Activated naive CD8-positive, alpha-beta T cell treated with anti-CD3 and anti-CD28 coated beads, Interleukin-2, amount 10 ng/mL, durations not matched to agents 7 days and 5 days (primary cell): ENCODE data around the gene KRTAP9-9. TPM values are rescaled to one million over a fixed set of nuclear protein-coding genes. Genes with fewer than 3 reads are reported as not detected.
"Not testable (repeated sequence)": the region's sequence is repeated elsewhere in the genome, so short reads cannot be mapped to it uniquely, and the experiment has no call there.

Source experiments
- ATAC-seq: fragments of 150-1000 bp; cut with Tn5 transposase; one replicate; pipeline ENCODE4 v1.10.0; 2021; ENCODE audit warnings: low read depth, moderate library complexity
- POLR2A ChIA-PET: fragments of 350-600 bp; sonication (Branson Sonifier 250); formaldehyde crosslinking; loops from one replicate; lab custom pipeline; 2021; ENCODE audit warnings: antibody characterized with exemption; lab: Charles Lee
- DNase-seq: peaks from one replicate; pipeline ENCODE4 v3.0.0; 2021
- H3K27ac Mint-ChIP-seq: one replicate; pipeline ENCODE4 v1.8.0; 2022; ENCODE audit warnings: mild to moderate bottlenecking, mixed read lengths
- H3K27me3 Mint-ChIP-seq: one replicate; pipeline ENCODE4 v1.8.0; 2022; ENCODE audit warnings: mild to moderate bottlenecking, moderate library complexity, mixed read lengths
- H3K36me3 Mint-ChIP-seq: one replicate; pipeline ENCODE4 v1.8.0; 2021; ENCODE audit warnings: mild to moderate bottlenecking, mixed read lengths
- H3K4me1 Mint-ChIP-seq: one replicate; pipeline ENCODE4 v1.8.0; 2021; ENCODE audit warnings: mixed read lengths
- H3K4me3 Mint-ChIP-seq: one replicate; pipeline ENCODE4 v1.8.0; 2022; ENCODE audit warnings: mild to moderate bottlenecking, moderate library complexity, mixed read lengths
- H3K9me3 Mint-ChIP-seq: one replicate; pipeline ENCODE4 v1.8.0; 2021; ENCODE audit warnings: mixed read lengths
- total RNA-seq, 2 experiments: library from RNA; stranded (reverse); gene quantifications; one replicate each; pipeline ENCODE4 v1.2.3, GENCODE V29; 2021

Gene KRTAP9-9
- total RNA-seq, 2 experiments from 2014 or later, result not detected

- H3K9me3 Mint-ChIP-seq, ATAC-seq, H3K27ac Mint-ChIP-seq, POLR2A ChIA-PET, DNase-seq, H3K27me3 Mint-ChIP-seq, H3K4me3 Mint-ChIP-seq, H3K36me3 Mint-ChIP-seq, H3K4me1 Mint-ChIP-seq: not testable (repeated sequence)
Observed at GRCh38 chr17:41246995-41247787, 8.0 kb upstream of the KRTAP9-9 start.

DNA sequence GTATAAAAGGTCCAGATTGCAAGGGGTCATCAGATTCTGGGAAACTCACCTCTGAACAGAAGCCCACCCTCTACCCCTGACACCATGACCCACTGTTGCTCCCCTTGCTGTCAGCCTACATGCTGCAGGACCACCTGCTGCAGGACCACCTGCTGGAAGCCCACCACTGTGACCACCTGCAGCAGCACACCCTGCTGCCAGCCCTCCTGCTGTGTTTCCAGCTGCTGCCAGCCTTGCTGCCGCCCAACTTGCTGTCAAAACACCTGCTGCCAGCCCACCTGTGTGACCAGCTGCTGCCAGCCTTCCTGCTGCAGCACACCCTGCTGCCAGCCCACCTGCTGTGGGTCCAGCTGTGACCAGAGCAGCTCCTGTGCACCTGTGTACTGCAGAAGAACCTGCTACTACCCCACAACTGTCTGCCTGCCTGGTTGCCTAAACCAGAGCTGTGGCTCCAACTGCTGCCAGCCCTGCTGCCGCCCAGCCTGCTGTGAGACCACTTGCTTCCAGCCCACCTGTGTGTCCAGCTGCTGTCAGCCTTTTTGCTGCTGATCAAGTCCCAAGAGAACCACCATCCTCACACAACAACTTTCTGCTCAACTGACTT lies 5.4 kb upstream of the KRTAP9-9 start, which contains the start of gene KRTAP9-4:
KRTAP9-4 (plus strand) TSS at position 51 of the 604 bp plus-strand sequence; CDS start at position 85, 34 bp downstream.
- H3K27ac Mint-ChIP-seq, POLR2A ChIA-PET, H3K4me3 Mint-ChIP-seq, DNase-seq, H3K9me3 Mint-ChIP-seq, H3K4me1 Mint-ChIP-seq, H3K36me3 Mint-ChIP-seq, ATAC-seq: not testable (repeated sequence)
- peaks cover 14% of the 10 kb centered on the region for H3K27me3 Mint-ChIP-seq

DNA sequence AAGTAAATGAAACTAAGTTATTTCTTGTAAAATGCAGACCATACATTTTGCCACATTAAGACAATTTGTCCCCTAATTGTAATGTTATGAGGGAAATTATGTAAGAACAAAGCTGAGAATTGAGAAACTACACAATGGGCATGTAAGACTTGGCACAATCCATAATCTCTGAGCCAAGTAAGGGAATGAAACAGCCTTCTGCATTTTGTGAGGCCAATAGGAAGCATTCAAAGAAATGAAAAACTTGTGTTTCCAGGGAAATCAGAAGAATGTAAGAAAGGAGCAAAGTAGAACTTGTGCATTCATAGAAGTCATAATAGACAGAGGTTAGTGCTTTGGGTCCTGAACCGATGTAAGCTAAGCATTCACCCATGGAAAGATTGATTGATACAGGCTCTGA lies 3.9 kb upstream of the KRTAP9-9 start:
- Mint-ChIP-seq H3K27ac (no peak overlapping the region), H3K36me3 (no peaks in the 10 kb centered on the region), H3K9me3 (no peaks in the 10 kb centered on the region), H3K27me3 (peaks cover 14% of the 10 kb centered on the region), H3K4me3 (no peak overlapping the region), H3K4me1 (no peaks in the 10 kb centered on the region)
- POLR2A ChIA-PET, result no interaction called here
- ATAC-seq (no peak), DNase-seq (no peak)

GRCh38 chr17:41254861-41255260 lies 323 bp upstream of the KRTAP9-9 start:
- no peaks in the 10 kb centered on the region for H3K36me3 Mint-ChIP-seq
- peaks cover 19% of the 10 kb centered on the region for H3K27me3 Mint-ChIP-seq
- POLR2A ChIA-PET, result no interaction called here
- no peaks in the 10 kb centered on the region for H3K4me1 Mint-ChIP-seq
- DNase-seq (no peak), ATAC-seq (no peak)
- H3K4me3 Mint-ChIP-seq, result no peak overlapping the region
- H3K9me3 Mint-ChIP-seq, result no peaks in the 10 kb centered on the region
- H3K27ac Mint-ChIP-seq, result no peak overlapping the region

- no peak overlapping the region for H3K4me3 Mint-ChIP-seq
- ATAC-seq, result no peak
- H3K36me3 Mint-ChIP-seq, result peaks cover 2% of the 10 kb centered on the region
- H3K27ac Mint-ChIP-seq, result no peak overlapping the region
- peaks cover 16% of the 10 kb centered on the region for H3K27me3 Mint-ChIP-seq
- DNase-seq, result no peak
- POLR2A ChIA-PET, result no interaction called here
- H3K9me3 Mint-ChIP-seq, result no peaks in the 10 kb centered on the region
- H3K4me1 Mint-ChIP-seq, result no peaks in the 10 kb centered on the region
Observed at GRCh38 chr17:41256291-41256685, 1.1 kb downstream of the KRTAP9-9 start.

GRCh38 chr17:41258406-41258805 lies 3.2 kb downstream of the KRTAP9-9 start:
- H3K4me1 Mint-ChIP-seq, result no peaks in the 10 kb centered on the region
- no peaks in the 10 kb centered on the region for H3K9me3 Mint-ChIP-seq
- ATAC-seq (no peak), DNase-seq (no peak)
- peaks cover 2% of the 10 kb centered on the region for H3K36me3 Mint-ChIP-seq
- H3K27ac Mint-ChIP-seq, result no peak overlapping the region
- H3K27me3 Mint-ChIP-seq, result peaks cover 16% of the 10 kb centered on the region
- no peak overlapping the region for H3K4me3 Mint-ChIP-seq
- POLR2A ChIA-PET, result no interaction called here

DNA sequence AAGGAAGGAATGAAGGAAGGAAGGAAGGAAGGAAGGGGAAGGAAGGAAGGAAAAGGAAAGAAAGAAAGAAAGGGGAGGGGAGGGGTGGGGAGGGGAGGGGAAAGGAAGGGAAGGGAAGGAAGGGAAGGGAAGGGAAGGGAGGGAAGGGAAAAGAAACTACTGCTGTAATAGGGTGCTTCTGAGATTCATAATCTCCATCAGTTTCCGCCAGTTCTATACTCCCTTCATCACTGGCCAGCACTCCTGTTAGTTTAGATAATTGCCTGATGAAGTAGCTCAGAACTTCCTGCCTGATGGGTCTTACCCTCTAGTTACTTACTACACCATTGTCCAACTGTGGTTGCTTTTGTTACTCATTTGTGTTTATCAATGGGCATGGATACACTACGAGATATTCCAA lies 8.0 kb downstream of the KRTAP9-9 start:
- Mint-ChIP-seq H3K4me3 (no peak overlapping the region), H3K27ac (no peak overlapping the region), H3K27me3 (peaks cover 12% of the 10 kb centered on the region), H3K36me3 (peaks cover 2% of the 10 kb centered on the region), H3K4me1 (no peaks in the 10 kb centered on the region), H3K9me3 (no peaks in the 10 kb centered on the region)
- ATAC-seq (no peak), DNase-seq (no peak)
- POLR2A ChIA-PET, result no interaction called here

- H3K27me3 Mint-ChIP-seq, result peaks cover 8% of the 10 kb centered on the region
- H3K27ac Mint-ChIP-seq, result no peak overlapping the region
- peaks cover 2% of the 10 kb centered on the region for H3K36me3 Mint-ChIP-seq
- ATAC-seq, result no peak
- POLR2A ChIA-PET, result no interaction called here
- H3K4me1 Mint-ChIP-seq, result no peaks in the 10 kb centered on the region
- no peak for DNase-seq
- H3K4me3 Mint-ChIP-seq, result no peak overlapping the region
- H3K9me3 Mint-ChIP-seq, result no peaks in the 10 kb centered on the region
Observed at GRCh38 chr17:41264599-41264998, 9.4 kb downstream of the KRTAP9-9 start.

- POLR2A ChIA-PET, result no interaction called here
- ATAC-seq (no peak), DNase-seq (no peak)
- Mint-ChIP-seq H3K36me3 (peaks cover 2% of the 10 kb centered on the region), H3K4me1 (no peaks in the 10 kb centered on the region), H3K27ac (no peak within 1 kb of the TSS), H3K9me3 (no peaks in the 10 kb centered on the region), H3K27me3 (peaks cover 8% of the 10 kb centered on the region), H3K4me3 (no peak within 1 kb of the TSS)
Observed at GRCh38 chr17:41265078-41265477, 9.9 kb downstream of the KRTAP9-9 start, which contains the start of gene KRTAP9-6. Gene KRTAP9-6, plus strand, starts transcription at chr17:41265378. Its CDS starts 0 bp downstream, at chr17:41265378.

GRCh38 chr17:41267711-41268110 lies 12.5 kb downstream of the KRTAP9-9 start:
- ATAC-seq (no peak), DNase-seq (no peak)
- H3K9me3 Mint-ChIP-seq, result no peaks in the 10 kb centered on the region
- no peaks in the 10 kb centered on the region for H3K27me3 Mint-ChIP-seq
- POLR2A ChIA-PET, result no interaction called here
- H3K36me3 Mint-ChIP-seq, result no peaks in the 10 kb centered on the region
- H3K4me3 Mint-ChIP-seq, result no peak overlapping the region
- no peak overlapping the region for H3K27ac Mint-ChIP-seq
- H3K4me1 Mint-ChIP-seq, result no peaks in the 10 kb centered on the region

DNA sequence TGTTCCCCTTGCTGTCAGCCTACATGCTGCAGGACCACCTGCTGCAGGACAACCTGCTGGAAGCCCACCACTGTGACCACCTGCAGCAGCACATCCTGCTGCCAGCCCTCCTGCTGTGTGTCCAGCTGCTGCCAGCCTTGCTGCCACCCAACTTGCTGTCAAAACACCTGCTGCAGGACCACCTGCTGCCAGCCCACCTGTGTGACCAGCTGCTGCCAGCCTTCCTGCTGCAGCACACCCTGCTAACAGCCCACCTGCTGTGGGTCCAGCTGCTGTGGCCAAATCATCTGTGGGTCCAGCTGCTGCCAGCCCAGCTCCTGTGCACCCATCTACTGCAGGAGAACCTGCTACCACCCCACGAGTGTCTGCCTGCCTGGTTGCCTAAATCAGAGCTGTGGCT lies 16.1 kb downstream of the KRTAP9-9 start:
- H3K4me1 Mint-ChIP-seq, H3K27me3 Mint-ChIP-seq, ATAC-seq, H3K9me3 Mint-ChIP-seq, H3K4me3 Mint-ChIP-seq, POLR2A ChIA-PET, H3K36me3 Mint-ChIP-seq, H3K27ac Mint-ChIP-seq, DNase-seq: not testable (repeated sequence)

- DNase-seq (no peak), ATAC-seq (no peak)
- no peaks in the 10 kb centered on the region for H3K4me1 Mint-ChIP-seq
- no peaks in the 10 kb centered on the region for H3K36me3 Mint-ChIP-seq
- H3K9me3 Mint-ChIP-seq, result no peaks in the 10 kb centered on the region
- no peak overlapping the region for H3K27ac Mint-ChIP-seq
- H3K27me3 Mint-ChIP-seq, result peaks cover 10% of the 10 kb centered on the region
- H3K4me3 Mint-ChIP-seq, result no peak overlapping the region
- POLR2A ChIA-PET, result no interaction called here
Observed at GRCh38 chr17:41271858-41272257, 16.7 kb downstream of the KRTAP9-9 start.

GRCh38 chr17:41275648-41276190 lies 20.5 kb downstream of the KRTAP9-9 start, which contains the start of gene KRTAP9-7:
Gene KRTAP9-7, plus strand, starts transcription at chr17:41275698. Its CDS starts 0 bp downstream, at chr17:41275698.
- H3K9me3 Mint-ChIP-seq, H3K27ac Mint-ChIP-seq, H3K4me3 Mint-ChIP-seq, H3K36me3 Mint-ChIP-seq, H3K4me1 Mint-ChIP-seq, H3K27me3 Mint-ChIP-seq, ATAC-seq, POLR2A ChIA-PET, DNase-seq: not testable (repeated sequence)
